ENCODE results near the gene FMN2.

FMN2 gene

DNA sequence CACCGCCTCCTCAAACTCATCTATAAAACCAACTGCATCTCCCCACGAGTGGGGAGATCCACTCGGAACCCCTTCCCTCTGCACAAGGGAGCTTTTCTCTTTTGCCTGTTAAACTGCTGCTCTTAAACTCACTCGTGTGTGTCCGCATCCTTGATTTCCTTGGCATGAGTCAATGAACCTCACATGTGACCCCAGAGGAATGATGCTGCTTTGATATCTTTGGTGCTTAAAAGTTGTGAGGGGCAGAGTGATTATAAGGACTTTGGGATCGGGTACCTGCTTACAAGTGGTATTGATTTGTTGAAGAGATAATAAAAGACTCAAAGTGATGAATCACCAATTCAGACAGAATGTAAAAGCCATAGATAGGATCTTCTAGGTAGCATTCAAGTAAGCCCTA, 394.9 kb downstream of the FMN2 start:
- Histone ChIP-seq H3K36me3 (replicated peaks; ENCODE audit: low read depth, low read length) (no peaks in the 10 kb centered on the region), H3K27ac (ENCODE audit: low read length) (no peak overlapping the region), H3K9ac (ENCODE audit: low read length) (no peak overlapping the region), H3K4me1 (ENCODE audit: low read length) (no peaks in the 10 kb centered on the region), H3K27me3 (ENCODE audit: low read depth, low read length) (peaks cover 43% of the 10 kb centered on the region), H2AFZ (ENCODE audit: low read depth, low read length) (no peak overlapping the region), H3K9me3 (ENCODE audit: insufficient read depth, low read length) (no peaks in the 10 kb centered on the region), H3K4me2 (ENCODE audit: low read length) (no peak overlapping the region), H3K4me3 (ENCODE audit: low read length) (no peak overlapping the region), H4K20me1 (ENCODE audit: insufficient read depth, low read length) (no peaks in the 10 kb centered on the region), H3K79me2 (ENCODE audit: low read length) (no peaks in the 10 kb centered on the region)
- TF ChIP-seq, protein P1, sequence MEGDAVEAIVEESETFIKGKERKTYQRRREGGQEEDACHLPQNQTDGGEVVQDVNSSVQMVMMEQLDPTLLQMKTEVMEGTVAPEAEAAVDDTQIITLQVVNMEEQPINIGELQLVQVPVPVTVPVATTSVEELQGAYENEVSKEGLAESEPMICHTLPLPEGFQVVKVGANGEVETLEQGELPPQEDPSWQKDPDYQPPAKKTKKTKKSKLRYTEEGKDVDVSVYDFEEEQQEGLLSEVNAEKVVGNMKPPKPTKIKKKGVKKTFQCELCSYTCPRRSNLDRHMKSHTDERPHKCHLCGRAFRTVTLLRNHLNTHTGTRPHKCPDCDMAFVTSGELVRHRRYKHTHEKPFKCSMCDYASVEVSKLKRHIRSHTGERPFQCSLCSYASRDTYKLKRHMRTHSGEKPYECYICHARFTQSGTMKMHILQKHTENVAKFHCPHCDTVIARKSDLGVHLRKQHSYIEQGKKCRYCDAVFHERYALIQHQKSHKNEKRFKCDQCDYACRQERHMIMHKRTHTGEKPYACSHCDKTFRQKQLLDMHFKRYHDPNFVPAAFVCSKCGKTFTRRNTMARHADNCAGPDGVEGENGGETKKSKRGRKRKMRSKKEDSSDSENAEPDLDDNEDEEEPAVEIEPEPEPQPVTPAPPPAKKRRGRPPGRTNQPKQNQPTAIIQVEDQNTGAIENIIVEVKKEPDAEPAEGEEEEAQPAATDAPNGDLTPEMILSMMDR (IDR thresholded peaks at IDR 0.05; ENCODE audit: low read depth, low read length) = no peak
- TF ChIP-seq EZH2phosphoT487 (IDR thresholded peaks at IDR 0.05; ENCODE audit: low read depth) = no peak

- H3K9me3 ChIP-seq (ENCODE audit: insufficient read depth, low read length) = no peaks in the 10 kb centered on the region
- H4K20me1 ChIP-seq (ENCODE audit: insufficient read depth, low read length) = no peaks in the 10 kb centered on the region
- H3K27ac ChIP-seq (ENCODE audit: low read length) = no peak overlapping the region
- H3K36me3 ChIP-seq (replicated peaks; ENCODE audit: low read depth, low read length) = no peaks in the 10 kb centered on the region
- no peak overlapping the region for H2AFZ ChIP-seq (ENCODE audit: low read depth, low read length)
- TF ChIP-seq, protein P1 (IDR thresholded peaks at IDR 0.05; ENCODE audit: low read depth, low read length) = no peak
- TF ChIP-seq EZH2phosphoT487 (IDR thresholded peaks at IDR 0.05; ENCODE audit: low read depth) = no peak
- H3K4me1 ChIP-seq (ENCODE audit: low read length) = no peaks in the 10 kb centered on the region
- H3K79me2 ChIP-seq (ENCODE audit: low read length) = no peaks in the 10 kb centered on the region
- H3K9ac ChIP-seq (ENCODE audit: low read length) = no peak overlapping the region
- no peak overlapping the region for H3K4me2 ChIP-seq (ENCODE audit: low read length)
- peaks cover 43% of the 10 kb centered on the region for H3K27me3 ChIP-seq (ENCODE audit: low read depth, low read length)
- no peak overlapping the region for H3K4me3 ChIP-seq (ENCODE audit: low read length)
These were observed 395.8 kb downstream of the FMN2 start for GRCh38 chr1:240487493-240487892.

DNA sequence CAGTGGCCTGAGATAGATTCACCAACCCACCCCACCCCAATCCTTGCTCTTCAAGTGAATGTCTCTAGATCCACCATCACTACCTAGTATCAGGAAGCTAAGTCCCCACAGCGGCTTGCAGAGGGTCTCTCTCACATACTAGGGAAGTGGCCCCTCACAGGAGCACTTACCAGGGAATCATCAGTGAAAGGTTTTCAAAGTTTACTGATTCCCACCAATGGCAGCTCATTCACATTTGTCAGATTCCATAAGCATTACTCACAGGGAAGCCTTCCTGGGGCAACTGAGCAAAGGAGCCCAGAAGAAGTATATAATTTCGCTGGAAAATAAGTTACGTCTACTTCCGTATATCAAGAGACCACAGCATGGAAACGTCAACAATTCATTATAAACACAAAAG, 399.5 kb downstream of the FMN2 start:
- peaks cover 37% of the 10 kb centered on the region for H3K27me3 ChIP-seq (ENCODE audit: low read depth, low read length)
- H3K9ac ChIP-seq (ENCODE audit: low read length) = no peak overlapping the region
- no peaks in the 10 kb centered on the region for H3K4me1 ChIP-seq (ENCODE audit: low read length)
- H3K36me3 ChIP-seq (replicated peaks; ENCODE audit: low read depth, low read length) = no peaks in the 10 kb centered on the region
- no peak overlapping the region for H3K4me2 ChIP-seq (ENCODE audit: low read length)
- H3K9me3 ChIP-seq (ENCODE audit: insufficient read depth, low read length) = no peaks in the 10 kb centered on the region
- TF ChIP-seq EZH2phosphoT487 (IDR thresholded peaks at IDR 0.05; ENCODE audit: low read depth) = no peak
- TF ChIP-seq, protein P1 (IDR thresholded peaks at IDR 0.05; ENCODE audit: low read depth, low read length) = no peak
- no peak overlapping the region for H2AFZ ChIP-seq (ENCODE audit: low read depth, low read length)
- H3K27ac ChIP-seq (ENCODE audit: low read length) = no peak overlapping the region
- no peaks in the 10 kb centered on the region for H4K20me1 ChIP-seq (ENCODE audit: insufficient read depth, low read length)
- no peak overlapping the region for H3K4me3 ChIP-seq (ENCODE audit: low read length)
- no peaks in the 10 kb centered on the region for H3K79me2 ChIP-seq (ENCODE audit: low read length)

GRCh38 chr1:240491796-240492195, 400.1 kb downstream of the FMN2 start:
- Histone ChIP-seq H3K27ac (ENCODE audit: low read length) (no peak overlapping the region), H4K20me1 (ENCODE audit: insufficient read depth, low read length) (no peaks in the 10 kb centered on the region), H2AFZ (ENCODE audit: low read depth, low read length) (no peak overlapping the region), H3K79me2 (ENCODE audit: low read length) (no peaks in the 10 kb centered on the region), H3K4me3 (ENCODE audit: low read length) (no peak overlapping the region), H3K36me3 (replicated peaks; ENCODE audit: low read depth, low read length) (no peaks in the 10 kb centered on the region), H3K9ac (ENCODE audit: low read length) (no peak overlapping the region), H3K4me2 (ENCODE audit: low read length) (no peak overlapping the region), H3K27me3 (ENCODE audit: low read depth, low read length) (peaks cover 32% of the 10 kb centered on the region), H3K4me1 (ENCODE audit: low read length) (no peaks in the 10 kb centered on the region), H3K9me3 (ENCODE audit: insufficient read depth, low read length) (no peaks in the 10 kb centered on the region)
- TF ChIP-seq EZH2phosphoT487 (IDR thresholded peaks at IDR 0.05; ENCODE audit: low read depth) = no peak
- TF ChIP-seq, protein P1 (IDR thresholded peaks at IDR 0.05; ENCODE audit: low read depth, low read length) = no peak
